GM23248 (cell line): Measurements from ENCODE around the gene RAB3C. TPM values are rescaled to one million over a fixed set of nuclear protein-coding genes. Genes with fewer than 3 reads are reported as not detected.
"Not testable (repeated sequence)": the region's sequence is repeated elsewhere in the genome, so short reads cannot be mapped to it uniquely, and the experiment has no call there.

Experiments
- DNase-seq: peaks from one replicate; pipeline ENCODE4 v3.0.0-alpha.2; 2015
- H2AFZ ChIP-seq: fragments of 200-600 bp; sonication (generic); 2 replicates; pipeline ENCODE4 v1.6.1; 2016; ENCODE audit warnings: antibody characterized with exemption
- H3F3A ChIP-seq: fragments of 200-600 bp; sonication (generic); 2 replicates; pipeline ENCODE4 v1.6.1; 2016; ENCODE audit warnings: mild to moderate bottlenecking, antibody characterized with exemption, mixed run types; ENCODE audit not compliant: insufficient read depth
- H3K27ac ChIP-seq: fragments of 200-600 bp; sonication (generic); 2 replicates; pipeline ENCODE4 v1.5.1; 2016; ENCODE audit warnings: mild to moderate bottlenecking
- H3K27me3 ChIP-seq: fragments of 200-600 bp; sonication (generic); replicated peaks from 2 replicates; pipeline ENCODE4 v1.6.1; 2016; ENCODE audit warnings: mild to moderate bottlenecking; ENCODE audit not compliant: insufficient read depth
- H3K36me3 ChIP-seq: fragments of 200-600 bp; sonication (generic); 2 replicates; pipeline ENCODE4 v1.6.1; 2016; ENCODE audit warnings: low read depth, mild to moderate bottlenecking
- H3K4me1 ChIP-seq: fragments of 200-600 bp; sonication (generic); 2 replicates; pipeline ENCODE4 v1.6.1; 2016; ENCODE audit warnings: mild to moderate bottlenecking; ENCODE audit not compliant: insufficient read depth
- H3K4me2 ChIP-seq: fragments of 200-600 bp; sonication (generic); one replicate; pipeline ENCODE4 v1.6.1; 2016; ENCODE audit warnings: mild to moderate bottlenecking; ENCODE audit not compliant: unreplicated experiment
- H3K4me3 ChIP-seq: fragments of 200-600 bp; sonication (generic); 2 replicates; pipeline ENCODE4 v1.5.1; 2016; ENCODE audit warnings: mild to moderate bottlenecking
- H3K79me2 ChIP-seq: fragments of 200-600 bp; sonication (generic); 2 replicates; pipeline ENCODE4 v1.6.1; 2016; ENCODE audit warnings: mild to moderate bottlenecking; ENCODE audit not compliant: insufficient read depth
- H3K9ac ChIP-seq: fragments of 200-600 bp; sonication (generic); 2 replicates; pipeline ENCODE4 v1.6.1; 2016; ENCODE audit warnings: mild to moderate bottlenecking
- H3K9me2 ChIP-seq: fragments of 200-600 bp; sonication (generic); 2 replicates; pipeline ENCODE4 v1.6.1; 2016; ENCODE audit warnings: mixed run types, mild to moderate bottlenecking, moderate library complexity; ENCODE audit not compliant: insufficient read depth
- H3K9me3 ChIP-seq: fragments of 200-600 bp; sonication (generic); one replicate; pipeline ENCODE4 v1.6.1; 2017; ENCODE audit warnings: low read depth
- H4K20me1 ChIP-seq: fragments of 200-600 bp; sonication (generic); 2 replicates; pipeline ENCODE4 v1.6.0; 2016; ENCODE audit not compliant: insufficient read depth
- EZH2 ChIP-seq: fragments of 200-600 bp; sonication (generic); IDR thresholded peaks from 2 replicates; pipeline ENCODE4 v1.6.1; 2018; ENCODE audit warnings: antibody characterized with exemption, mild to moderate bottlenecking; ENCODE audit not compliant: insufficient read depth, poor library complexity, severe bottlenecking
- EZH2phosphoT487 ChIP-seq: fragments of 200-600 bp; sonication (generic); IDR thresholded peaks from 2 replicates; pipeline ENCODE4 v1.6.1; 2018; ENCODE audit warnings: antibody characterized with exemption, moderate library complexity, mild to moderate bottlenecking, low read depth; ENCODE audit not compliant: insufficient read depth
- WGBS, 2 experiments: methylation state at CpG; one replicate each; pipeline ENCODE4 v1.1.6; 2015 to 2017; ENCODE audit warnings: low lambda C conversion rate in 2 of 2, low coverage in 1 of 2; ENCODE audit errors: missing lambda C conversion rate in 2 of 2; 5-methylcytosine and 5-hydroxymethylcytosine counted together
- in situ Hi-C: fragments of 300-500 bp; cut with MboI; formaldehyde crosslinking; loops from 2 replicates; pipeline ENCODE4 v1.15.0; 2020
- polyA plus RNA-seq: library from polyadenylated mRNA; unstranded; fragments of >200 nt; fragmentation: Nextera tagmentation; extraction: Ambion mirVana; gene quantifications from 2 replicates; pipeline ENCODE4 v1.2.1, GENCODE V29; 2016
- total RNA-seq: library from RNA; depleted of rRNA; stranded (reverse); fragments of >200 nt; shearing (Covaris generic); gene quantifications from 2 replicates; pipeline ENCODE4 v1.2.3, GENCODE V29; 2014

The RAB3C gene
- total and polyA plus RNA-seq, 2 experiments from 2014 or later, result not detected

DNA sequence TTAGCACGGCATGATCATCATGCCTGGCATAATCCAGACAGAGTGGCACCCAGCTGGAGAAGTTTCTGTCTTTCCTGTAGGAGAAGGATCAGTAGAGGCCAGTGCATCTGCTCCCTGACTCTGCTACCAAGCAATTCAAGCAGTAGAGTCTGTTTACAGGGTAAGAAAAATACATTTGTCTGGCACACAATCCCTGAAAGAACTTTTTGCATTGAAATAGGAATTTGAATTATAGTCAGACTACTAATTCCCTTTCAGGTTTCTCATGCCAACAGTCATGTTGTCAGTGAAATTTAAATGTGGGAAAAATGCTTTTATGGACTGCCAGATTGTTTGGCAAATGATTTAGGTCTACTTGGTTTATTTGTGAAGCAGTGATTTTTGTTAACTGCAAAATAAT lies 125.6 kb downstream of the RAB3C start:
- H3F3A ChIP-seq, result no peaks in the 10 kb centered on the region
- no peaks in the 10 kb centered on the region for H3K9me2 ChIP-seq
- in situ Hi-C loops, result no loop called here
- no peak for TF ChIP-seq EZH2
- TF ChIP-seq EZH2phosphoT487, result no peak
- 0% methylated on average over 1 of the region's 1 CpG for WGBS, 2 experiments
- no peak for DNase-seq
- no peak overlapping the region for H3K27ac ChIP-seq
- H3K9me3 ChIP-seq, result no peaks in the 10 kb centered on the region
- H3K4me3 ChIP-seq, result no peak overlapping the region
- H3K79me2 ChIP-seq, result no peaks in the 10 kb centered on the region
- no peaks in the 10 kb centered on the region for H3K36me3 ChIP-seq
- H3K27me3 ChIP-seq, result no peaks in the 10 kb centered on the region
- H3K4me2 ChIP-seq, result no peak overlapping the region
- H2AFZ ChIP-seq, result no peak overlapping the region
- no peak overlapping the region for H3K9ac ChIP-seq
- no peaks in the 10 kb centered on the region for H4K20me1 ChIP-seq
- no peaks in the 10 kb centered on the region for H3K4me1 ChIP-seq

DNA sequence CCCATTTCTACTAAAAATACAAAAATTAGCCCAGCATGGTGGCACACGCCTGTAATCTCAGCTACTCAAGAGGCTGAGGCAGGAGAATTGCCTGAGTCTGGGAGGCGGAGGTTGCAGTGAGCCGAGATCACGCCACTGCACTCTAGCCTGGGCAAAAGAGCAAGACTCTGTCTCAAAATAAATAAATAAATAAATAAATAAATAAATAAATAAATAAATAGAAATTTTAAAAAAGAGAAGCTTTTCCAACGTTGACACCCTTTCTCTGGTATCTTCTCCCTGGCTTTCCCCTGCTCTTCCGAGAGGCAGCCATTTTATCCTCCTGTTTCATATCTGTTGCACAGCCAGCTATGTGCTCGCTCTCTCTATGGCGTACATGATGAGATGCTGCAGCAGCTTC lies 127.5 kb downstream of the RAB3C start:
- in situ Hi-C loops, result not testable (repeated sequence)

DNA sequence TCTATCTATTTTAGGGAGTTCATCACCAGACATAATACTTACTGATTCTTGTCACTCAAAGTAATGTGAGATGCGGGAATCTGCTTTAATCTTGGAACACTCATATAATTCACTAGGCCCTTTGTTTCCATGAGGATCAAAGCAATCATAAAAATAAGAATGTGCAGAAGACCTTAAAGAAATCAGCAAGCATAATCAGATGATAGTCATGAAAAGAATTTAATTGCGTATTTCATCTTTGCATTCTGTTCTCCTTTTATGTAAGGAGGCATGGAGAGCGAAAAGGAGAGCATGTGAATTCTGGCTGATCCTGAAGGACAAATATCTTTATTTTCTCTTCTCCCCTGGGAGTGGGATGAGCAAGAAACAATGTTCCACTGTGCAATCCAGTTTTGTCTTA lies 128.0 kb downstream of the RAB3C start:
- Histone ChIP-seq H3F3A (no peaks in the 10 kb centered on the region), H3K4me2 (no peak overlapping the region), H3K27me3 (no peaks in the 10 kb centered on the region), H3K9me3 (no peaks in the 10 kb centered on the region), H3K36me3 (no peaks in the 10 kb centered on the region), H3K4me1 (no peaks in the 10 kb centered on the region), H3K9me2 (no peaks in the 10 kb centered on the region), H4K20me1 (no peaks in the 10 kb centered on the region), H3K4me3 (no peak overlapping the region), H2AFZ (no peak overlapping the region), H3K9ac (no peak overlapping the region), H3K79me2 (no peaks in the 10 kb centered on the region), H3K27ac (no peak overlapping the region)
- WGBS, 2 experiments, result 78 to 83% methylated on average over 3 of the region's 3 CpGs
- no peak for DNase-seq
- TF ChIP-seq EZH2, result no peak
- TF ChIP-seq EZH2phosphoT487, result no peak
- in situ Hi-C loops, result no loop called here

More for the DNA sequence above, 127.5 kb downstream of the RAB3C start:
- not testable (repeated sequence) for H3K9me3 ChIP-seq, H3K27ac ChIP-seq, H3K4me1 ChIP-seq, DNase-seq, H3K27me3 ChIP-seq, H3K9ac ChIP-seq, H3K4me2 ChIP-seq, H3K4me3 ChIP-seq, H3F3A ChIP-seq, H3K36me3 ChIP-seq, H2AFZ ChIP-seq, H3K79me2 ChIP-seq, H4K20me1 ChIP-seq, H3K9me2 ChIP-seq
- 55 to 56% methylated on average over 8 of the region's 8 CpGs for WGBS, 2 experiments

DNA sequence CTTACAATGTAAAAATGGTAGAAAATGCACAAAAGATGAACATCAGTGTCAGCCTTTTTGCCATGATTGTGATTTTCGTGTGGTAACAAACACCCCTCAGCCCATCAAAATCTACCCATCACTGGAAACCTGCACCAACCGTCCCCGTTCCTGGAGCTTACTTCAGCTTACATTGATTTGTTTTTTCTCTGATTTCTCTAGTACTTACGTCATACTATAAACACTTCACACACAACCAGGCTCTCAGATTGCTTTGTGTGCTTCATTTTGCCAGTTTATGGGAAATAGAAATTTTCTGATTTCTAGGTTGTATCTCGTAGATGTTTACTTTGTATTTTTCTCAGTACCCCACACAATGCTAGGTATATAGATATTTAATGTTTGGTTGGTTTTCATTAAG lies 129.1 kb downstream of the RAB3C start:
- DNase-seq, result no peak
- no peak overlapping the region for H2AFZ ChIP-seq
- H3K4me1 ChIP-seq, result no peaks in the 10 kb centered on the region
- no peak overlapping the region for H3K9ac ChIP-seq
- H3K9me2 ChIP-seq, result no peaks in the 10 kb centered on the region
- no peaks in the 10 kb centered on the region for H3K27me3 ChIP-seq
- H3K27ac ChIP-seq, result no peak overlapping the region
- H3K4me2 ChIP-seq, result no peak overlapping the region
- H3F3A ChIP-seq, result no peaks in the 10 kb centered on the region
- no peaks in the 10 kb centered on the region for H4K20me1 ChIP-seq
- no peaks in the 10 kb centered on the region for H3K79me2 ChIP-seq
- TF ChIP-seq EZH2phosphoT487 (no peak), EZH2 (no peak)
- in situ Hi-C loops, result no loop called here
- 35 to 36% methylated on average over 5 of the region's 5 CpGs for WGBS, 2 experiments
- H3K4me3 ChIP-seq, result no peak overlapping the region
- no peaks in the 10 kb centered on the region for H3K9me3 ChIP-seq
- H3K36me3 ChIP-seq, result no peaks in the 10 kb centered on the region

DNA sequence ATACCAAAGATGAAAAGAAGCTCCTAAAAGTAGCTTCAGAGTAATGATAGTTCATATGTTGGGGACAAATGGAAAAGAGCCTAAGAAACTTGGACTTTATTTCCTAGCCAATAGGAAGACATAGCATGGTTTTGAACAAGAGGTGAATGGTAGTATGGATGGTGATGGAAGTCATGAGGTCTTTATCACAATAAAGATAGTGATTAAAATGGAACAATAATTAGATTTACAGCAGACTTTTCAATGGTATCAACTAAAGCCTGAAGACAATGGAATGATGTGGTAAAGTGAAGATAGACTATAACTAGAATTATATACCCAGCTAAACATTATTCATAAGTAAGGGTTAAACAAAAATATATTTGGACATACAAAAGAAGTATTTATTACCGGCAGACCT lies 131.2 kb downstream of the RAB3C start:
- no peak for TF ChIP-seq EZH2phosphoT487
- TF ChIP-seq EZH2, result no peak
- Histone ChIP-seq H3K9ac (no peak overlapping the region), H4K20me1 (no peaks in the 10 kb centered on the region), H3K4me2 (no peak overlapping the region), H3K27ac (no peak overlapping the region), H3K27me3 (no peaks in the 10 kb centered on the region), H3K4me3 (no peak overlapping the region), H3K9me3 (no peaks in the 10 kb centered on the region), H3K79me2 (no peaks in the 10 kb centered on the region), H3K4me1 (no peaks in the 10 kb centered on the region), H3F3A (no peaks in the 10 kb centered on the region), H2AFZ (no peak overlapping the region), H3K9me2 (no peaks in the 10 kb centered on the region), H3K36me3 (no peaks in the 10 kb centered on the region)
- in situ Hi-C loops, result no loop called here
- no peak for DNase-seq
- WGBS, 2 experiments, result 45 to 61% methylated on average over 1 of the region's 1 CpG
